ENCODE measurements around the gene DCN. TPM values are rescaled to one million over a fixed set of nuclear protein-coding genes. Genes with fewer than 3 reads are reported as not detected.

Gene DCN
- total RNA-seq, 1 donor from 2014 or later, result not detected

DNA sequence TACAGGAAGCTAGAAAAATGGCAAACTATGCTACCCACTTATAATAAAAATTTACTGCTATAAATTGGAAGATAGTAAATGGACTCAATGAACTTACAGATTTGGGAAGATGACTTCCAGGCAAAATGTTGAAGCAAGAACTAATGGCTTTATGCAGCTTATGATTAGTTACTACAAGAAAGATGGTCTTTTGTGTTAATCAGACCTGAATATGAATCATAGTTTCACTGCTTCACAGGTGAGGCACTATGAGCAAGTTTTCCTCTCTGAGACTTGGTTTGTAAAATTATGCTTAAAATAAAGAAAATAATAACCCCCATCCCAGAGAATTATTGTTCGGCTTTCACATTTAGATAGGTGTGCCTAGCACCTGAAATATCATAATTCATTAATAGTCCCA lies 19.8 kb upstream of the DCN start:
- Histone ChIP-seq H3K9ac (no peak overlapping the region), H3K9me3 (ENCODE audit: low read depth) (no peaks in the 10 kb centered on the region), H3K4me3 (no peak overlapping the region), H3K27me3 (no peaks in the 10 kb centered on the region), H3K79me2 (ENCODE audit: low read depth) (no peaks in the 10 kb centered on the region), H3K4me1 (peaks cover 16% of the 10 kb centered on the region), H3K4me2 (no peak overlapping the region), H4K20me1 (ENCODE audit: low read depth) (no peaks in the 10 kb centered on the region), H2AFZ (replicated peaks) (no peak overlapping the region), H3F3A (ENCODE audit: low read depth) (peaks cover 7% of the 10 kb centered on the region), H3K36me3 (no peaks in the 10 kb centered on the region), H3K27ac (no peak overlapping the region)
- no peak overlapping the region for H3K4me3 Mint-ChIP-seq
- no peak overlapping the region for H3K27ac Mint-ChIP-seq
- no peaks in the 10 kb centered on the region for H3K36me3 Mint-ChIP-seq
- peaks cover 3% of the 10 kb centered on the region for H3K4me1 Mint-ChIP-seq
- peaks cover 3% of the 10 kb centered on the region for H3K9me3 Mint-ChIP-seq
- TF ChIP-seq EZH2phosphoT487 (IDR thresholded peaks at IDR 0.05) (no peak), EZH2 (IDR thresholded peaks at IDR 0.05) (no peak)
- TF ChIP-seq, protein P1, sequence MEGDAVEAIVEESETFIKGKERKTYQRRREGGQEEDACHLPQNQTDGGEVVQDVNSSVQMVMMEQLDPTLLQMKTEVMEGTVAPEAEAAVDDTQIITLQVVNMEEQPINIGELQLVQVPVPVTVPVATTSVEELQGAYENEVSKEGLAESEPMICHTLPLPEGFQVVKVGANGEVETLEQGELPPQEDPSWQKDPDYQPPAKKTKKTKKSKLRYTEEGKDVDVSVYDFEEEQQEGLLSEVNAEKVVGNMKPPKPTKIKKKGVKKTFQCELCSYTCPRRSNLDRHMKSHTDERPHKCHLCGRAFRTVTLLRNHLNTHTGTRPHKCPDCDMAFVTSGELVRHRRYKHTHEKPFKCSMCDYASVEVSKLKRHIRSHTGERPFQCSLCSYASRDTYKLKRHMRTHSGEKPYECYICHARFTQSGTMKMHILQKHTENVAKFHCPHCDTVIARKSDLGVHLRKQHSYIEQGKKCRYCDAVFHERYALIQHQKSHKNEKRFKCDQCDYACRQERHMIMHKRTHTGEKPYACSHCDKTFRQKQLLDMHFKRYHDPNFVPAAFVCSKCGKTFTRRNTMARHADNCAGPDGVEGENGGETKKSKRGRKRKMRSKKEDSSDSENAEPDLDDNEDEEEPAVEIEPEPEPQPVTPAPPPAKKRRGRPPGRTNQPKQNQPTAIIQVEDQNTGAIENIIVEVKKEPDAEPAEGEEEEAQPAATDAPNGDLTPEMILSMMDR (IDR thresholded peaks at IDR 0.05), result no peak
- no peak for DNase-seq (ENCODE audit: low spot score)
- H3K27me3 Mint-ChIP-seq (ENCODE audit: insufficient read depth, low read depth), result peaks cover 2% of the 10 kb centered on the region

DNA sequence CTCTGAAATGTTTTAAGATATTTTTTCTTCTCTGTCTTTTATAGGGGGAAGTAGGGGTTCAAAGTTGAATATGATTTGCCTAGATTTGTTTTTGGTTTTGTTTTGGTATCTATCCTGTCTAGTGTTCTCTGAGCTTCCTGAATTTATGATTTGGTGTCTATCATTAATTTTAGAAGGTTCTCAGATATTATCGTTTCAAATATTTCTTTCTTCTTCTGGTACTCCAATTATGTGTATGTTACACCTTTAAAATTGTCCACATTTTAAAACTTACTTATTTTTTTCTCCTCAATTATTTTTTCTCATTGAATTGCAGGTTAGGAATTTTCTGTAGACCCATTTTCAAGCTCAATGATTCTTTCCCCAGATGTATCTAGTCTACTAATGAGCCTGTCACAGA lies 13.8 kb upstream of the DCN start:
- no peaks in the 10 kb centered on the region for H3K4me1 ChIP-seq
- H3K9ac ChIP-seq, result no peak overlapping the region
- Mint-ChIP-seq H3K9me3 (peaks cover 12% of the 10 kb centered on the region), H3K4me3 (no peak overlapping the region), H3K27ac (no peak overlapping the region), H3K27me3 (ENCODE audit: insufficient read depth, low read depth) (no peaks in the 10 kb centered on the region), H3K4me1 (no peaks in the 10 kb centered on the region), H3K36me3 (peaks cover 2% of the 10 kb centered on the region)
- no peaks in the 10 kb centered on the region for H3K9me3 ChIP-seq (ENCODE audit: low read depth)
- no peaks in the 10 kb centered on the region for H3K27me3 ChIP-seq
- no peaks in the 10 kb centered on the region for H4K20me1 ChIP-seq (ENCODE audit: low read depth)
- H2AFZ ChIP-seq (replicated peaks), result no peak overlapping the region
- TF ChIP-seq, protein P1 (IDR thresholded peaks at IDR 0.05), result no peak
- TF ChIP-seq EZH2phosphoT487 (IDR thresholded peaks at IDR 0.05) (no peak), EZH2 (IDR thresholded peaks at IDR 0.05) (no peak)
- H3K27ac ChIP-seq, result no peak overlapping the region
- no peaks in the 10 kb centered on the region for H3K36me3 ChIP-seq
- H3K4me3 ChIP-seq, result no peak overlapping the region
- H3K79me2 ChIP-seq (ENCODE audit: low read depth), result no peaks in the 10 kb centered on the region
- DNase-seq (ENCODE audit: low spot score), result no peak
- no peaks in the 10 kb centered on the region for H3F3A ChIP-seq (ENCODE audit: low read depth)
- no peak overlapping the region for H3K4me2 ChIP-seq

DNA sequence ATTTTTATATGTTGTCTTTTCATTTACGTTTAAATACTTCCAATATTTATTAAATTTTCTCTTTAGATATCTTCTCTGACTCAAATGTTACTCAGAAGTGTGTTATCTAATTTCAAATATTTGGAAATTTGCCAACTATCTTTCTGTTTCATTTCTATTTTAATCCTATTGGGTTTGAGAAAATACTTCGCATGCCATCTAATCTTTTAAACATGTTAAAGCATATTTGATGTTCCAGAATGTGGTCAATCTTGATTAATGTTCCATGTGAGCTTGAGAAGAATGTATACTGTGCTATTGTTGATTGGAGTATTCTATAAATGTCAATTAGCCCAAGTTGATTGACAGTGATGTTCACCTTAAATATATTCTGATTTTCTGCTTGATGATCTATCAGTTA lies 11.9 kb upstream of the DCN start:
- H3K4me3 ChIP-seq, result no peak overlapping the region
- TF ChIP-seq EZH2phosphoT487 (IDR thresholded peaks at IDR 0.05) (no peak), EZH2 (IDR thresholded peaks at IDR 0.05) (no peak)
- TF ChIP-seq, protein P1 (IDR thresholded peaks at IDR 0.05), result no peak
- H3K27ac Mint-ChIP-seq, result no peak overlapping the region
- H4K20me1 ChIP-seq (ENCODE audit: low read depth), result no peaks in the 10 kb centered on the region
- H2AFZ ChIP-seq (replicated peaks), result no peak overlapping the region
- peaks cover 2% of the 10 kb centered on the region for H3K36me3 Mint-ChIP-seq
- no peaks in the 10 kb centered on the region for H3K9me3 ChIP-seq (ENCODE audit: low read depth)
- no peaks in the 10 kb centered on the region for H3F3A ChIP-seq (ENCODE audit: low read depth)
- peaks cover 12% of the 10 kb centered on the region for H3K9me3 Mint-ChIP-seq
- no peaks in the 10 kb centered on the region for H3K36me3 ChIP-seq
- H3K27me3 Mint-ChIP-seq (ENCODE audit: insufficient read depth, low read depth), result no peaks in the 10 kb centered on the region
- no peaks in the 10 kb centered on the region for H3K79me2 ChIP-seq (ENCODE audit: low read depth)
- no peak overlapping the region for H3K9ac ChIP-seq
- H3K4me2 ChIP-seq, result no peak overlapping the region
- no peaks in the 10 kb centered on the region for H3K4me1 ChIP-seq
- H3K27ac ChIP-seq, result no peak overlapping the region
- no peaks in the 10 kb centered on the region for H3K4me1 Mint-ChIP-seq
- no peak overlapping the region for H3K4me3 Mint-ChIP-seq
- H3K27me3 ChIP-seq, result no peaks in the 10 kb centered on the region
- DNase-seq (ENCODE audit: low spot score), result no peak

All from neural progenitor cell (in vitro differentiated cells).